Prostate gland (tissue), 2 donors: ENCODE results near the gene PDE8A. TPM values are rescaled to one million over a fixed set of nuclear protein-coding genes. Genes with fewer than 3 reads are reported as not detected.

Experiments used
- DNase-seq: peaks from one replicate; pipeline ENCODE4 v3.0.0-alpha.2; 2019; ENCODE audit warnings: low spot score
- H3K27ac ChIP-seq, 2 donors: fragments of 200-600 bp; sonication (generic); 2 replicates each; pipeline ENCODE4 v1.5.1; 2017 to 2019
- H3K27me3 ChIP-seq: fragments of 200-600 bp; sonication (generic); replicated peaks from 2 replicates; pipeline ENCODE4 v1.5.1; 2019; ENCODE audit not compliant: insufficient read depth
- H3K36me3 ChIP-seq, 2 donors: fragments of 200-600 bp; sonication (generic); 1 replicate in 1 of 2; 2 replicates in 1 of 2; pipeline versions ENCODE4 v1.5.1 to v1.8.1; 2017 to 2019
- H3K4me1 ChIP-seq: fragments of 200-600 bp; sonication (generic); replicated peaks from 2 replicates; pipeline ENCODE4 v1.5.1; 2019
- H3K4me3 ChIP-seq, 2 donors: fragments of 200-600 bp; sonication (generic); 2 replicates each; pipeline ENCODE4 v1.5.1; 2017 to 2019
- H3K9me3 ChIP-seq: fragments of 200-600 bp; sonication (generic); 2 replicates; pipeline ENCODE4 v1.5.1; 2017
- CTCF ChIP-seq, 4 experiments: fragments of 200-600 bp in 2 of 4; fragments of 450-650 bp in 2 of 4; sonication (generic) in 2 of 4; IDR thresholded peaks; 1 replicate in 3 of 4; 2 replicates in 1 of 4; pipeline ENCODE4 v1.5.1; 2016 to 2019; ENCODE audit warnings: antibody characterized with exemption in 4 of 4, mild to moderate bottlenecking in 2 of 4, moderate library complexity in 2 of 4
- POLR2A ChIP-seq: fragments of 450-650 bp; IDR thresholded peaks from one replicate; pipeline ENCODE4 v1.6.1; 2016; ENCODE audit warnings: antibody characterized with exemption, mild to moderate bottlenecking
- POLR2AphosphoS5 ChIP-seq: sonication (generic); formaldehyde crosslinking; IDR thresholded peaks from one replicate; pipeline ENCODE4 v1.6.1; 2017; ENCODE audit warnings: antibody characterized with exemption
- WGBS: methylation state at CpG from one replicate; pipeline ENCODE4 v1.1.5; 2018; 5-methylcytosine and 5-hydroxymethylcytosine counted together
- intact Hi-C: fragments of 100-400 bp; cut with DNase I; formaldehyde crosslinking; loops from one replicate; pipeline ENCODE4 v1.14.2; 2022
- total RNA-seq, 2 donors: library from RNA; depleted of rRNA; stranded (reverse); fragments of >200 nt; gene quantifications; one replicate each; pipeline ENCODE4 v1.1.0, GENCODE V29; 2016

PDE8A gene
- total RNA-seq, 2 donors from 2014 or later, result 28.3 to 52.7 TPM

DNA sequence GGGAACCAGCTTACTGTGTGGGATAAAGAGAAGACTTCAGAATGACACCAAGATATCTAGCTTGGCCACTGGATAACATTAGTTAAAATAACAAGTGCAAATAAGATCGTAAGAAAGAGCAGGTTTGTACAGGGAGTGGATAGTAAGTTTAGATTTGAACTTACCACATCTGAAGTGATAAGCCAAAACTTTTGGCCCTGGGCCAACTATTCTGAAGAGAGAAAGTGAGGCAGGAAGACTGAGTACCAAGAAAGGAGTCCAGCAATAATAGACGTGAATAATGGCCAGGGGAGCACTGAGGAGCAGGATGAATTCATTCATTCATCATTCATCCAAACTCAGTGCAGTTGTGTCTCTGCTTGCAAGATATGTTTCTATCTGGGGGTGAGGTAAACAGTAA is 122.9 kb downstream of the PDE8A start:
- DNase-seq, result no peak
- Histone ChIP-seq H3K9me3 (no peaks in the 10 kb centered on the region), H3K36me3 (no peaks in the 10 kb centered on the region), H3K4me1 (no peaks in the 10 kb centered on the region), H3K27ac (no peak overlapping the region), H3K4me3 (no peak overlapping the region), H3K27me3 (no peaks in the 10 kb centered on the region)
- no peak for TF ChIP-seq POLR2AphosphoS5
- WGBS, result 66% methylated on average over 2 of the region's 2 CpGs
- intact Hi-C loops, result no loop called here

DNA sequence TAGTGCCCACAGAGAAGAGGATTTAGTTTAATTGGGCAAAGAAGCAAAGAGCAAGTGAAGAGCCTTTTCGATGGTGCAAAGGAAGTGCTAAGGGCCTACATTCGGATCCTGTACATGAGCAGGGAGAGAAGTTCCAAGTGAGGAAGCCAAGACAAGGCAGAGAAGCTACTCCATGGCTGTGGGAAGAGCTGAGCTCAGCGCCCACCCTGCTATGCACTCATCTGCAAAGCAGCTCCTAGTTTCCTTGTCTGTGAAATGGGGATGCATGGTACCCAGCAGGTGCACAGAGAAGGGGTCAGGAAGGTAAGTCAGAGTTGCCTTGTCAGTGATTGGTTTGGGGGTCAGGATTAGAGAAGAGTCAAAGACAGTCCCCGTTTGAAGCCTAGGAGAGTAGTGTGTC is 126.5 kb downstream of the PDE8A start:
- intact Hi-C loops, result no loop called here
- Histone ChIP-seq H3K4me3 (no peak overlapping the region), H3K36me3 (no peaks in the 10 kb centered on the region), H3K27ac (no peak overlapping the region), H3K4me1 (no peaks in the 10 kb centered on the region), H3K9me3 (no peaks in the 10 kb centered on the region), H3K27me3 (no peaks in the 10 kb centered on the region)
- TF ChIP-seq CTCF (IDR thresholded peaks at IDR 0.05) (no peak), POLR2AphosphoS5 (no peak), POLR2A (no peak)
- DNase-seq, result no peak
- WGBS, result 90% methylated on average over 4 of the region's 4 CpGs

GRCh38 chr15:85109333-85109732 is 127.7 kb downstream of the PDE8A start:
- 73% methylated on average over 2 of the region's 2 CpGs for WGBS
- no peak for TF ChIP-seq POLR2AphosphoS5
- TF ChIP-seq CTCF (IDR thresholded peaks at IDR 0.05), result no peak
- no peak for TF ChIP-seq POLR2A
- no peaks in the 10 kb centered on the region for H3K27me3 ChIP-seq
- H3K9me3 ChIP-seq, result no peaks in the 10 kb centered on the region
- H3K36me3 ChIP-seq, result no peaks in the 10 kb centered on the region
- no peak for DNase-seq
- no peaks in the 10 kb centered on the region for H3K4me1 ChIP-seq
- intact Hi-C loops, result no loop called here
- no peak overlapping the region for H3K4me3 ChIP-seq
- H3K27ac ChIP-seq, result no peak overlapping the region

DNA sequence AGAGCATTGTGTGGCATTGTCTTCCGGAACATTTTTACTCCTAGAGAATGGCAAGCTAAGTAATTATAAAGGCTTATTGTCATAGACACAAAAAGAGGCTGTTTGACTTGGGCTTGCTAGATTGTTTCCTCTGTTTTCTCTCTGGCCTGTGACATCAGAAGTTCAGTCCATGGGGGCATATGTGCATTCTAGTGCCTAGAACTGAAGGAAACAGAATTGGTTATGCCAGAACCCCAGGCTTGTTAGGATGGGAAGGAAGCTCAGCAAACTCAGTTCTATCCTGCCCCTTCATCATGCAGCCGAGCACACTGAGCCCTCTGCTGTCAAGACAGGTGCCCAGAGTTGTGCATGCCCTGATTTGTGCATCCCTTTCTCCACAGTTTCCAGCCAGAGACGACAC is 131.3 kb downstream of the PDE8A start:
- no peaks in the 10 kb centered on the region for H3K36me3 ChIP-seq
- H3K27me3 ChIP-seq, result no peaks in the 10 kb centered on the region
- H3K4me3 ChIP-seq, result no peak overlapping the region
- TF ChIP-seq CTCF (IDR thresholded peaks at IDR 0.05) (no peak), POLR2AphosphoS5 (no peak), POLR2A (no peak)
- DNase-seq, result no peak
- H3K4me1 ChIP-seq, result no peaks in the 10 kb centered on the region
- WGBS, result 62% methylated on average over 3 of the region's 3 CpGs
- H3K27ac ChIP-seq, result no peak overlapping the region
- intact Hi-C loops, result no loop called here
- no peaks in the 10 kb centered on the region for H3K9me3 ChIP-seq

- intact Hi-C loops, result no loop called here
- no peaks in the 10 kb centered on the region for H3K27me3 ChIP-seq
- no peak for DNase-seq
- no peak overlapping the region for H3K4me3 ChIP-seq
- TF ChIP-seq POLR2A (no peak), POLR2AphosphoS5 (no peak), CTCF (IDR thresholded peaks at IDR 0.05) (no peak)
- H3K36me3 ChIP-seq, result no peaks in the 10 kb centered on the region
- no peaks in the 10 kb centered on the region for H3K4me1 ChIP-seq
- H3K9me3 ChIP-seq, result no peaks in the 10 kb centered on the region
- WGBS, result 92% methylated on average over 4 of the region's 4 CpGs
- H3K27ac ChIP-seq, result no peak overlapping the region
Measured at GRCh38 chr15:85114886-85115285, 133.2 kb downstream of the PDE8A start.

DNA sequence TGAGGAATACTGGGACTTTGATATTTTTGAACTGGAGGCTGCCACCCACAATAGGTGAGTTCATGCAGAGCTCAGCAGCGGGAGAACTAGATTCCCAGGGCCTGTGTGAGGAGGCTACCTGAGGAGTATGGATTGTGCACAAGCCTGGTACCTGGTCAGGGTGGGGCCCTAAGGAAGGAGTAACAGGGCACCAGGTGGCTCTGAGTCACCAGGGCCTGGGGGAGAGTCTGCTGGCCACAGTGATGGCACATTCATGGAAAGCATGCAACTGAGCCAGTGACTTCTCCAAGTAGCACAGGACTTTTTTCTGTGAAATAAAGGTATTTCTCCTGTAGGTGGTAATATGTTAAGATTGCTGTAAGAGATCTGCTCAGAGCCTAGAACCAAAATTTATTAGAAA is 134.4 kb downstream of the PDE8A start:
- Histone ChIP-seq H3K9me3 (no peaks in the 10 kb centered on the region), H3K4me3 (no peak overlapping the region), H3K4me1 (no peaks in the 10 kb centered on the region), H3K27me3 (no peaks in the 10 kb centered on the region), H3K27ac (no peak overlapping the region), H3K36me3 (no peaks in the 10 kb centered on the region)
- no peak for TF ChIP-seq POLR2A
- TF ChIP-seq POLR2AphosphoS5, result no peak
- no peak for TF ChIP-seq CTCF (IDR thresholded peaks at IDR 0.05)
- DNase-seq, result no peak
- 94% methylated on average over 1 of the region's 1 CpG for WGBS
- intact Hi-C loops, result no loop called here
